HG02763 (cell line): Measurements from ENCODE around the gene EPAS1.

Experiments
- ATAC-seq: cut with Tn5 transposase; IDR thresholded peaks from one replicate; pipeline ENCODE4 v1.9.1; 2021; ENCODE audit warnings: mild to moderate bottlenecking, moderate library complexity; ENCODE audit not compliant: unreplicated experiment

EPAS1 gene

GRCh38 chr2:46380038-46380940 is 83.1 kb downstream of the EPAS1 start:
- no peak for ATAC-seq

GRCh38 chr2:46381263-46381849 is 84.1 kb downstream of the EPAS1 start:
- ATAC-seq, result no peak

DNA sequence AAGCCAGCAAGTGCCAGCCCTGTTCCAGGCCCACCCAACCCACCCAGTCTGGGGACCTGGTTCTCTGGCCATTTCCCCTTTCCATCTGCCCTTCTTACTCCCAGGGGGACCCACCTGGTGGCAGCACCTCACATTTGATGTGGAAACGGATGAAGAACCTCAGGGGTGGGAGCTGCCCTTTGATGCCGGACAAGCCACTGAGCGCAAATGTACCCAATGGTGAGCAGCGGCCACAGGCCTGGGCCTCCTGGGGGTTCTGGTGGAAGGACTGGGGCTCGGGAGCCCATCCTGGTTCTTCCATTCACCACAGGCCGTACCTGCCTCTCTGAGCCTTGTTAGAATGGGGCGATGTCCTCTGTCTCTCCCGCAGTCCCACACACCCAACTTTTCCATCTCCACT is 84.7 kb downstream of the EPAS1 start:
- no peak for ATAC-seq

GRCh38 chr2:46382331-46383112 is 85.3 kb downstream of the EPAS1 start:
- ATAC-seq, result no peak

- ATAC-seq, result no peak
These were observed 85.8 kb downstream of the EPAS1 start for GRCh38 chr2:46383113-46383395.

- ATAC-seq, result no peak
These were observed 86.7 kb downstream of the EPAS1 start for GRCh38 chr2:46383784-46384456.

GRCh38 chr2:46384457-46384815 is 87.2 kb downstream of the EPAS1 start:
- ATAC-seq, result no peak

- no peak for ATAC-seq
These were observed 88.8 kb downstream of the EPAS1 start for GRCh38 chr2:46385786-46386577.

DNA sequence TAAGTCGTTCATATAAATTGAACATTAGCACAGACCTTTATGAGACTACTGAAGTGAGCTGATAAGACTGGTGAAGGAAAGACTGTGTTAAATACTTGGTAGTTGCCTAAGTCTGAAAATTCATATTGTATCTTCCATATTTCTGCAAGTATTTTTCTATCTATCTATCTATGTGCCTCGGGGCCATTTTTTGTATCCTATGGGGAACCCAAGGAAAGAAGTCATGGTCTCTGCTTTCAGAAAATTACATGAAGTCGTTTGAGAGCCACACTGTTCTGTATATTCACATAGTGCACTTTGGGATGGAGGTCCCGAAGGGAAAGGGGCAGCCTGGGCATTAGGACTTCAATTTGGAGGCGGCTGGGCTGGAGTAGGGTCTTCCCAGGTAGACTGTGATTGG is 89.6 kb downstream of the EPAS1 start:
- ATAC-seq, result no peak

- ATAC-seq, result no peak
These were observed 90.1 kb downstream of the EPAS1 start for GRCh38 chr2:46387292-46387691.

- ATAC-seq, result no peak
These were observed 90.8 kb downstream of the EPAS1 start for GRCh38 chr2:46387886-46388515.

GRCh38 chr2:46388881-46389280 is 91.7 kb downstream of the EPAS1 start:
- no peak for ATAC-seq

DNA sequence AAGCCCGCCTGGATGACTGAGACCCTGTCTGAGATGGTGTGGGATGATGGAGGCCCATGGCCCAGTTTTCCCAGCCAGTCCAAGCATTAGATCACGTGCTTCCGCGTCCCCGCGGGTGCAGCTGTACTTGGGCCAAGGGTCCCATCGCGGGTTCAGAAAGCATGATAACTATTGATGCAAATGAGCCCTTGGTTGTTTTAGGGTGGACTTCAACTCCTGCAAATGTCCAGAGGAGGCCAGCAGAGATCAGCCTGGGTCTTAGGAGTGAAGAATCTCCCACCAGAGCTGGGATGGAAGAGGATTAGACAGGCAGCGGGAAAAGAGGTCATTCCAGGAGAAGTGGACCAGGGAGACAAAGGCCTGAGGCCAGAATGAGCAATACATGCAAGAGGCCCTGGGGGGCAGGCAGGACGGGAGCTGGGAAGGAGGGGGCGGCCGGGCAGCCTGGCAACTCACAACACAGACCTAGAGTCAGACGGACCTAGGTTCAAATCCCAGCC is 92.3 kb downstream of the EPAS1 start:
- no peak for ATAC-seq

DNA sequence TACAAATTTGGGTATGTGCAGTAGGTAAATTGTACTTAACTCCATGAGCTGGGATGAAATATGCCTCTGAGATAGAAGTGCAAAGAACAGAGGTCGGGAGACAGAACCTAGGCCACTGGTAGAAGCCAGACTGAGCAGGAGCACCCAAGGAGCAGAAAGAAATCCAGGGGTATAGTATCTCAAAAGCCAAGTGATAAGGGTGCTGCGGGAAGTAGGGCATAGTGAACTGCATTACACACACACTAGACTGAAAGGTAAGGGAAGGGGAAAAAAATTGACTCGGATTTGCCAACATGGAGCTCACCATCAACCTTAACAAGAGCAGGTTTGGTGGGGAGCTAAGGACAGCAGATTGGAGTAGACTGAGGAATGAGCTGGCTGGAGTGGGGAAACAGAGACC is 92.8 kb downstream of the EPAS1 start:
- ATAC-seq, result no peak

GRCh38 chr2:46390901-46391395 is 93.7 kb downstream of the EPAS1 start:
- ATAC-seq, result no peak

- no peak for ATAC-seq
These were observed 95.5 kb downstream of the EPAS1 start for GRCh38 chr2:46392561-46393346.

DNA sequence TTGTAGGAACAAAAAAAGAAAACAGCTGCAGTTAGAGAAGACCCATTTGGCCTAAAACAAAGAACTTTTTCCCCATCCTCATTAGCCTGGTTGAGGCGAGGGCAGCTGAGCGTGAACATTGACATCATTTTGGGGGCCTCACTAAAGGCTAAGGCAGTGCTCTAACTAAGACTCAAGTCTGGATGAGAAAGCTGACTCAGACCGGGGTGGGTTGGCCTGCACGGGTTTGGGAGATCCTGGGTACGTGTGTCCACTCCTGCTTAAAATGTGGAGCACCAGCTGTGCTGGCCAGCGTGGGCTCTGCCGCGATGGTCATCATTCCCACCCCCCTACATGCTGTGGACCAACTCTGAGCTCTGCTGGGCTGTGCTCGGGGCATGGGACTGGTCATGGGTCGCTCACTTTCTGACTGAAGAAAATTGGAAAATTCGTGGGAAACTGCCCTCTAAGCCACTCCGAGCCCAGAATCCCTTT is 96.2 kb downstream of the EPAS1 start:
- ATAC-seq, result no peak

GRCh38 chr2:46393865-46394264 is 96.7 kb downstream of the EPAS1 start:
- ATAC-seq, result no peak
